ENCODE results near the gene GPR171. TPM values are rescaled to one million over a fixed set of nuclear protein-coding genes. Genes with fewer than 3 reads are reported as not detected.
"Not testable (repeated sequence)": the region's sequence is repeated elsewhere in the genome, so short reads cannot be mapped to it uniquely, and the experiment has no call there.

The GPR171 gene
- total RNA-seq, 2 experiments from 2014 or later: 142 TPM

- H3K4me3 Mint-ChIP-seq: no peak overlapping the region
- peaks cover 39% of the 10 kb centered on the region for H3K36me3 Mint-ChIP-seq
- peaks cover 28% of the 10 kb centered on the region for H3K4me1 Mint-ChIP-seq
- H3K27me3 Mint-ChIP-seq: no peaks in the 10 kb centered on the region
- peaks cover 17% of the 10 kb centered on the region for H3K9me3 Mint-ChIP-seq
- POLR2A ChIA-PET: interaction anchor here (0.6 kb wide), 1 partner anchor 12 kb away, joined by 4 read pairs; the partner anchor contains the start of gene GPR171
- ATAC-seq (ENCODE audit: low read depth): no peak
- H3K27ac Mint-ChIP-seq: no peak overlapping the region
- no peak for DNase-seq
These were observed 11.9 kb downstream of the GPR171 start for GRCh38 chr3:151191095-151191494.

GRCh38 chr3:151183265-151183671 is 19.7 kb downstream of the GPR171 start:
- no peaks in the 10 kb centered on the region for H3K27me3 Mint-ChIP-seq
- H3K27ac Mint-ChIP-seq: peak overlapping the region; percentile 81
- ATAC-seq (ENCODE audit: low read depth) (peak; percentile 75), DNase-seq (no peak)
- H3K4me3 Mint-ChIP-seq: peak overlapping the region; percentile 78
- H3K9me3 Mint-ChIP-seq: no peaks in the 10 kb centered on the region
- H3K36me3 Mint-ChIP-seq: peaks cover 3% of the 10 kb centered on the region
- POLR2A ChIA-PET: interaction anchor here (1.2 to 2.3 kb wide), 4 partner anchors 12 to 24 kb away, joined by 5 to 10 read pairs (median 5); partner anchors contain the start of gene GPR171
- H3K4me1 Mint-ChIP-seq: peaks cover 36% of the 10 kb centered on the region

- ATAC-seq (ENCODE audit: low read depth) (peak; percentile 23), DNase-seq (no peak)
- Mint-ChIP-seq H3K36me3 (peaks cover 3% of the 10 kb centered on the region), H3K27me3 (no peaks in the 10 kb centered on the region), H3K4me1 (peaks cover 36% of the 10 kb centered on the region), H3K9me3 (no peaks in the 10 kb centered on the region), H3K4me3 (peak overlapping the region; percentile 42), H3K27ac (peak overlapping the region; percentile 66)
- POLR2A ChIA-PET: interaction anchor here (1.2 to 2.3 kb wide), 4 partner anchors 11 to 25 kb away, joined by 5 to 10 read pairs (median 5); partner anchors contain the start of gene GPR171
These were observed 20.5 kb downstream of the GPR171 start for GRCh38 chr3:151182349-151183079.

GRCh38 chr3:151178208-151178845 is 24.7 kb downstream of the GPR171 start:
- no peak for DNase-seq
- no peak for ATAC-seq (ENCODE audit: low read depth)
- no peaks in the 10 kb centered on the region for H3K9me3 Mint-ChIP-seq
- peaks cover 21% of the 10 kb centered on the region for H3K4me1 Mint-ChIP-seq
- H3K36me3 Mint-ChIP-seq: peaks cover 4% of the 10 kb centered on the region
- no peak overlapping the region for H3K27ac Mint-ChIP-seq
- POLR2A ChIA-PET: interaction anchor here (0.6 to 0.7 kb wide), 3 partner anchors 15 to 417 kb away, joined by 4 read pairs; no protein-coding TSS in a partner anchor
- no peak overlapping the region for H3K4me3 Mint-ChIP-seq
- H3K27me3 Mint-ChIP-seq: no peaks in the 10 kb centered on the region

GRCh38 chr3:151175952-151176351 is 27.1 kb downstream of the GPR171 start:
- POLR2A ChIA-PET: no interaction called here
- ATAC-seq (ENCODE audit: low read depth) (no peak), DNase-seq (no peak)
- H3K4me1 Mint-ChIP-seq: peaks cover 28% of the 10 kb centered on the region
- H3K36me3 Mint-ChIP-seq: peaks cover 4% of the 10 kb centered on the region
- H3K9me3 Mint-ChIP-seq: no peaks in the 10 kb centered on the region
- no peaks in the 10 kb centered on the region for H3K27me3 Mint-ChIP-seq
- H3K4me3 Mint-ChIP-seq: no peak overlapping the region
- no peak overlapping the region for H3K27ac Mint-ChIP-seq

GRCh38 chr3:151174351-151174750 is 28.7 kb downstream of the GPR171 start:
- Mint-ChIP-seq H3K4me1 (peaks cover 39% of the 10 kb centered on the region), H3K9me3 (no peaks in the 10 kb centered on the region), H3K27ac (no peak overlapping the region), H3K4me3 (no peak overlapping the region), H3K27me3 (no peaks in the 10 kb centered on the region), H3K36me3 (peaks cover 3% of the 10 kb centered on the region)
- ATAC-seq (ENCODE audit: low read depth) (no peak), DNase-seq (no peak)
- POLR2A ChIA-PET: no interaction called here

GRCh38 chr3:151171145-151171757 is 31.8 kb downstream of the GPR171 start:
- no peaks in the 10 kb centered on the region for H3K9me3 Mint-ChIP-seq
- peaks cover 3% of the 10 kb centered on the region for H3K36me3 Mint-ChIP-seq
- peak; percentile 89 for ATAC-seq (ENCODE audit: low read depth)
- peak overlapping the region; percentile 71 for H3K4me3 Mint-ChIP-seq
- peak overlapping the region; percentile 89 for H3K27ac Mint-ChIP-seq
- peaks cover 45% of the 10 kb centered on the region for H3K4me1 Mint-ChIP-seq
- peak; percentile 44 for DNase-seq
- H3K27me3 Mint-ChIP-seq: no peaks in the 10 kb centered on the region
- POLR2A ChIA-PET: interaction anchor here (0.5 to 3.2 kb wide), 12 partner anchors 12 to 408 kb away, joined by 3 to 20 read pairs (median 4); partner anchors contain the start of genes GPR171 and SIAH2

- Mint-ChIP-seq H3K27ac (peak overlapping the region; percentile 89), H3K4me1 (peaks cover 45% of the 10 kb centered on the region), H3K4me3 (peak overlapping the region; percentile 71)
- H3K36me3 Mint-ChIP-seq; H3K9me3 Mint-ChIP-seq; H3K27me3 Mint-ChIP-seq; DNase-seq; ATAC-seq (ENCODE audit: low read depth): not testable (repeated sequence)
- POLR2A ChIA-PET: interaction anchor here (1.3 to 3.2 kb wide), 4 partner anchors 13 to 38 kb away, joined by 4 to 20 read pairs (median 8); no protein-coding TSS in a partner anchor
These were observed 32.9 kb downstream of the GPR171 start for GRCh38 chr3:151169948-151170679.

GRCh38 chr3:151169262-151169947 is 33.6 kb downstream of the GPR171 start:
- Mint-ChIP-seq H3K36me3 (peaks cover 3% of the 10 kb centered on the region), H3K27me3 (no peaks in the 10 kb centered on the region), H3K4me1 (peaks cover 44% of the 10 kb centered on the region), H3K27ac (peak overlapping the region; percentile 74), H3K9me3 (no peaks in the 10 kb centered on the region), H3K4me3 (peak overlapping the region; percentile 31)
- DNase-seq: no peak
- ATAC-seq (ENCODE audit: low read depth): no peak
- POLR2A ChIA-PET: interaction anchor here (0.7 to 2.0 kb wide), 4 partner anchors 25 to 749 kb away, joined by 3 to 10 read pairs (median 6); no protein-coding TSS in a partner anchor

- DNase-seq (peak; percentile 84), ATAC-seq (ENCODE audit: low read depth) (peak; percentile 50)
- Mint-ChIP-seq H3K27me3 (no peaks in the 10 kb centered on the region), H3K4me1 (peaks cover 39% of the 10 kb centered on the region), H3K27ac (peak overlapping the region; percentile 10), H3K4me3 (no peak overlapping the region), H3K36me3 (no peaks in the 10 kb centered on the region), H3K9me3 (no peaks in the 10 kb centered on the region)
- POLR2A ChIA-PET: interaction anchor here (0.7 to 1.9 kb wide), 4 partner anchors 26 to 750 kb away, joined by 3 to 9 read pairs (median 4); no protein-coding TSS in a partner anchor
These were observed 34.5 kb downstream of the GPR171 start for GRCh38 chr3:151168269-151169094.

GRCh38 chr3:151166161-151166560 is 36.9 kb downstream of the GPR171 start:
- H3K4me1 Mint-ChIP-seq: peaks cover 21% of the 10 kb centered on the region
- H3K36me3 Mint-ChIP-seq: no peaks in the 10 kb centered on the region

More at GRCh38 chr3:151166161-151166560, 36.9 kb downstream of the GPR171 start:
- H3K9me3 Mint-ChIP-seq: no peaks in the 10 kb centered on the region
- POLR2A ChIA-PET: interaction anchor here (0.7 kb wide), 1 partner anchor 42 kb away, joined by 3 read pairs; no protein-coding TSS in a partner anchor
- no peak overlapping the region for H3K4me3 Mint-ChIP-seq
- DNase-seq (no peak), ATAC-seq (ENCODE audit: low read depth) (no peak)
- H3K27ac Mint-ChIP-seq: no peak overlapping the region
- H3K27me3 Mint-ChIP-seq: no peaks in the 10 kb centered on the region

Data from activated naive CD8-positive, alpha-beta T cell treated with anti-CD3 and anti-CD28 coated beads, Interleukin-2, amount 10 ng/mL, durations not matched to agents 7 days and 5 days (primary cell).